ENCODE measurements around the gene DNAJC1.

- TF ChIP-seq POLR2AphosphoS5 (IDR thresholded peaks at IDR 0.05; ENCODE audit: low read depth, low read length) (no peak), TAF1 (IDR thresholded peaks at IDR 0.05; ENCODE audit: borderline replicate concordance, low read depth, low read length) (no peak), POLR2A (IDR thresholded peaks at IDR 0.05; ENCODE audit: low read depth, low read length) (no peak)
Measured at GRCh38 chr10:22029445-22030236, 26.1 kb upstream of the DNAJC1 start.

Measured in GM12892 (cell line).